ENCODE data around the gene ZNF236.

ZNF236 gene

DNA sequence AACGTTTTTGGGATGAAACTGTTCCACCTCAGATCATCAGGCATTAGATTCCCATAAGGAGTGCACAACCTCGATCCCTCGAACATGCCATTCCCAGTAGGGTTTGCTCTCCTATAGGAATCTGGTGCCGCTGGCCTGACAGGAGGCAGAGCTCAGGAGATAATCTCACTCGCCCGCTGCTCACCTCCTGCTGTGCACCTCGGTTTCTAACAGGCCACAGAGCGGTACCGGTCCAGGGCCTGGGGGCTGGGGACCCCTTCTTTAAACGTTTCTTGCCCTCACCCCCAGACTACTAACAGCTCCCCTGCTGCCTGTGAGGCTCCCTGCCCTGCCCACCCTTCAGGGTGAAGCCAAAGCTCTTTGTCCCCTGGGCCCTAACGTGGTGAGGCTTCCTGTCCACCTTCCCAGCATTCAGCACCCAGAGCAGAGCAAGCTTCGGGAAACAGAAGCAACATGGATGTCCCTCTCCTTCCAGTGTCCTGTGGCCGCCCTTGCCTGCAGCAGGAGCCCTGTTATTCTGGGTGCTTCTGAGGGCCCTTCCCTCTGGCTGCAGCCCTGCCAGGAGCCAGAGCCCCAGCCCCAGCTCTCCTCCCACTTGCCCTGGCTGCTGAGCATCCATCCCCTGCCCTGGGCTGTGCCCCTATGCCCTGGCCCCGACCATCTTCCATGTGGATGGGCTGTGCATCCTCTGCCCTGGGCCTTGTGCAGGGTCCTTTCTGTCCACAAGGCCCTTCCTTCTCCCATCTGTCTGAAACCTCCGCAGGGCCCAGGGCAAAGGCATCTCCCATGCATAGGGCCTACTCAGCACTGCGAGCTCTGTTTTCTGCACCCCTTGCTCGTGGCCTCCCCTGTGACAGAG is 170.1 kb downstream of the ZNF236 start:
- TF ChIP-seq, protein P1, sequence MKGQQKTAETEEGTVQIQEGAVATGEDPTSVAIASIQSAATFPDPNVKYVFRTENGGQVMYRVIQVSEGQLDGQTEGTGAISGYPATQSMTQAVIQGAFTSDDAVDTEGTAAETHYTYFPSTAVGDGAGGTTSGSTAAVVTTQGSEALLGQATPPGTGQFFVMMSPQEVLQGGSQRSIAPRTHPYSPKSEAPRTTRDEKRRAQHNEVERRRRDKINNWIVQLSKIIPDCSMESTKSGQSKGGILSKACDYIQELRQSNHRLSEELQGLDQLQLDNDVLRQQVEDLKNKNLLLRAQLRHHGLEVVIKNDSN (IDR thresholded peaks at IDR 0.05) = no peak
- TF ChIP-seq NFIC (IDR thresholded peaks at IDR 0.05) (no peak), TCF12 (IDR thresholded peaks at IDR 0.05; ENCODE audit: low read depth) (no peak), EGR1 (IDR thresholded peaks at IDR 0.05) (no peak), FOXM1 (IDR thresholded peaks at IDR 0.05; ENCODE audit: borderline replicate concordance, low read depth) (no peak), RAD21 (IDR thresholded peaks at IDR 0.05; ENCODE audit: low read depth) (no peak), TAF1 (IDR thresholded peaks at IDR 0.05; ENCODE audit: low read depth) (no peak), TEAD4 (IDR thresholded peaks at IDR 0.05) (no peak), EP300 (IDR thresholded peaks at IDR 0.05; ENCODE audit: borderline replicate concordance) (no peak), YY1 (IDR thresholded peaks at IDR 0.05; ENCODE audit: low read depth) (no peak), ZBTB7A (IDR thresholded peaks at IDR 0.05; ENCODE audit: low read depth) (no peak), CREB1 (IDR thresholded peaks at IDR 0.05; ENCODE audit: low read depth) (no peak), CEBPB (IDR thresholded peaks at IDR 0.05) (no peak)
- TF ChIP-seq, protein P2, sequence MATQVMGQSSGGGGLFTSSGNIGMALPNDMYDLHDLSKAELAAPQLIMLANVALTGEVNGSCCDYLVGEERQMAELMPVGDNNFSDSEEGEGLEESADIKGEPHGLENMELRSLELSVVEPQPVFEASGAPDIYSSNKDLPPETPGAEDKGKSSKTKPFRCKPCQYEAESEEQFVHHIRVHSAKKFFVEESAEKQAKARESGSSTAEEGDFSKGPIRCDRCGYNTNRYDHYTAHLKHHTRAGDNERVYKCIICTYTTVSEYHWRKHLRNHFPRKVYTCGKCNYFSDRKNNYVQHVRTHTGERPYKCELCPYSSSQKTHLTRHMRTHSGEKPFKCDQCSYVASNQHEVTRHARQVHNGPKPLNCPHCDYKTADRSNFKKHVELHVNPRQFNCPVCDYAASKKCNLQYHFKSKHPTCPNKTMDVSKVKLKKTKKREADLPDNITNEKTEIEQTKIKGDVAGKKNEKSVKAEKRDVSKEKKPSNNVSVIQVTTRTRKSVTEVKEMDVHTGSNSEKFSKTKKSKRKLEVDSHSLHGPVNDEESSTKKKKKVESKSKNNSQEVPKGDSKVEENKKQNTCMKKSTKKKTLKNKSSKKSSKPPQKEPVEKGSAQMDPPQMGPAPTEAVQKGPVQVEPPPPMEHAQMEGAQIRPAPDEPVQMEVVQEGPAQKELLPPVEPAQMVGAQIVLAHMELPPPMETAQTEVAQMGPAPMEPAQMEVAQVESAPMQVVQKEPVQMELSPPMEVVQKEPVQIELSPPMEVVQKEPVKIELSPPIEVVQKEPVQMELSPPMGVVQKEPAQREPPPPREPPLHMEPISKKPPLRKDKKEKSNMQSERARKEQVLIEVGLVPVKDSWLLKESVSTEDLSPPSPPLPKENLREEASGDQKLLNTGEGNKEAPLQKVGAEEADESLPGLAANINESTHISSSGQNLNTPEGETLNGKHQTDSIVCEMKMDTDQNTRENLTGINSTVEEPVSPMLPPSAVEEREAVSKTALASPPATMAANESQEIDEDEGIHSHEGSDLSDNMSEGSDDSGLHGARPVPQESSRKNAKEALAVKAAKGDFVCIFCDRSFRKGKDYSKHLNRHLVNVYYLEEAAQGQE (IDR thresholded peaks at IDR 0.05; ENCODE audit: low read depth) = no peak
- TF ChIP-seq, protein P3, sequence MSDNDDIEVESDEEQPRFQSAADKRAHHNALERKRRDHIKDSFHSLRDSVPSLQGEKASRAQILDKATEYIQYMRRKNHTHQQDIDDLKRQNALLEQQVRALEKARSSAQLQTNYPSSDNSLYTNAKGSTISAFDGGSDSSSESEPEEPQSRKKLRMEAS (IDR thresholded peaks at IDR 0.05) = no peak

DNA sequence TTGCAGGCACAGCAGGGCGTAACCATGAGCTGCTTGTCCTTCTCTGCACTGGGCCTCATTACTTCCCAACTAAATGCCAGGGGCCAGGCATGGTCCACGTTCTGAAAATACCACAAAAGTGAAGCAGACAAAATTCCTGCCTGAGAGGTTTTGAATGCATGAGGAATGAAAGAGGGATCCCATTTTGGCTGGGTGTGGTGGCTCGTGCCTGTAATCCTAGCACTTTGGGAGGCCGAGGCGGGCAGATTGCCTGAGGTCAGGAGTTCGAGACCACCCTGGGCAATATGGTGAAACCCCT is 170.7 kb downstream of the ZNF236 start:
- TF ChIP-seq, protein P2 (IDR thresholded peaks at IDR 0.05; ENCODE audit: low read depth) = no peak
- TF ChIP-seq, protein P3 (IDR thresholded peaks at IDR 0.05) = no peak
- no peak for TF ChIP-seq RAD21 (IDR thresholded peaks at IDR 0.05; ENCODE audit: low read depth)

DNA sequence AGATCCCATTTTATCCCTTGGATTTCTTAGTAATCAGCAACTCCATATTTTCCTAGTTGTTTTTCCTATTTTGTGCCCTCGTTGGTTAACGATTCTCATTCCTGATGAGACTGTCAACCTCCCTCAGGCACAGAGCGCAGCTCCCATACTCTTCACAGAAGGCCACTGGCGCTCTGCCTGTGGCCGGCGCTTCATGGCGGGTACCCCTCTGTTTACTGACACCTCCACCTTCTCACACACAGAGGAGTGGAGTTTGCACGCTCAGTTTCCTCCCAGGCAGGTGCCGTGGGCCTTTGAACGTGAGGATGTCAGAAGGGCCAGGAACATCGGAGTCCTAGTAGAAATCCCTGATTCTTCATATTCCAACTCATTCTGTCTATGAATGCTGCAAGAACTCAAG is 171.2 kb downstream of the ZNF236 start:
- no peak for TF ChIP-seq TAF1 (IDR thresholded peaks at IDR 0.05; ENCODE audit: low read depth)
- TF ChIP-seq EGR1 (IDR thresholded peaks at IDR 0.05) = no peak
- no peak for TF ChIP-seq ZBTB7A (IDR thresholded peaks at IDR 0.05; ENCODE audit: low read depth)
- TF ChIP-seq, protein P2 (IDR thresholded peaks at IDR 0.05; ENCODE audit: low read depth) = no peak
- no peak for TF ChIP-seq NFIC (IDR thresholded peaks at IDR 0.05)
- TF ChIP-seq, protein P3 (IDR thresholded peaks at IDR 0.05) = no peak
- no peak for TF ChIP-seq YY1 (IDR thresholded peaks at IDR 0.05; ENCODE audit: low read depth)
- no peak for TF ChIP-seq TCF12 (IDR thresholded peaks at IDR 0.05; ENCODE audit: low read depth)
- TF ChIP-seq, protein P1 (IDR thresholded peaks at IDR 0.05) = no peak
- no peak for TF ChIP-seq CEBPB (IDR thresholded peaks at IDR 0.05)

DNA sequence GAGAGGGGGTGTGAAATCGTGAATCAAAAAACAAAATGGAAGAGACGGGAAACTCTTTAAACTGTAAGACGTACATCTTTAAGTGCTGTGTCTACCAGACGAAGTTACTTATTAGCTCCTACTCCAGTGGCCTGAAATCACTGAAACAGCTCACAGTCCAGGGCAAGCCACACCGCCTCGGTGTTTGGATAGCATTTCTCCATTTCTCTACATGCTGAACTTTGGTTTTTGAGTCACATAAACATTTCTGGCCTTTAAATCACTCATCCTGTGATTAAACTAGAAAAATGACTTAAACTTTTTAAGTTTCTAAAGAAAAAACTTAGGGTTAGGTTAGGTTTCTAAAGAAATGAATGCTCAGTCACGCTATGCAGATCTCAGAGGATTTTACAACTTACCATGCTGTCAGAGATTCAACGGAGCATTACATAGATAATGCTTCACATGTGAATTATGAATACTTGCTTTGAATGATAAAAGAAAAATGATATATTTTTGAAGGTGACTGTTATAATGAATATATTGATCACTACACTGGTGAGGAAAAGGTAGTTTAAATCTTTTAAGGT is 171.8 kb downstream of the ZNF236 start:
- no peak for TF ChIP-seq ZBTB7A (IDR thresholded peaks at IDR 0.05; ENCODE audit: low read depth)
- TF ChIP-seq, protein P2 (IDR thresholded peaks at IDR 0.05; ENCODE audit: low read depth) = no peak
- TF ChIP-seq EP300 (IDR thresholded peaks at IDR 0.05; ENCODE audit: borderline replicate concordance) = no peak
- TF ChIP-seq, protein P1 (IDR thresholded peaks at IDR 0.05) = no peak
- no peak for TF ChIP-seq EGR1 (IDR thresholded peaks at IDR 0.05)
- no peak for TF ChIP-seq CEBPB (IDR thresholded peaks at IDR 0.05)
- TF ChIP-seq CREB1 (IDR thresholded peaks at IDR 0.05; ENCODE audit: low read depth) = no peak
- no peak for TF ChIP-seq TEAD4 (IDR thresholded peaks at IDR 0.05)
- TF ChIP-seq, protein P3 (IDR thresholded peaks at IDR 0.05) = no peak
- TF ChIP-seq NFIC (IDR thresholded peaks at IDR 0.05) = no peak
- no peak for TF ChIP-seq FOXM1 (IDR thresholded peaks at IDR 0.05; ENCODE audit: borderline replicate concordance, low read depth)
- no peak for TF ChIP-seq TAF1 (IDR thresholded peaks at IDR 0.05; ENCODE audit: low read depth)
- no peak for TF ChIP-seq TCF12 (IDR thresholded peaks at IDR 0.05; ENCODE audit: low read depth)
- no peak for TF ChIP-seq YY1 (IDR thresholded peaks at IDR 0.05; ENCODE audit: low read depth)
- no peak for TF ChIP-seq RAD21 (IDR thresholded peaks at IDR 0.05; ENCODE audit: low read depth)

All from Ishikawa (cell line).